GM19395 (cell line): ENCODE results near the gene PIAS4.

Source experiments
- ATAC-seq: cut with Tn5 transposase; IDR thresholded peaks from one replicate; pipeline ENCODE4 v1.9.1; 2021; ENCODE audit warnings: mild to moderate bottlenecking, moderate library complexity; ENCODE audit not compliant: unreplicated experiment

PIAS4 gene

DNA sequence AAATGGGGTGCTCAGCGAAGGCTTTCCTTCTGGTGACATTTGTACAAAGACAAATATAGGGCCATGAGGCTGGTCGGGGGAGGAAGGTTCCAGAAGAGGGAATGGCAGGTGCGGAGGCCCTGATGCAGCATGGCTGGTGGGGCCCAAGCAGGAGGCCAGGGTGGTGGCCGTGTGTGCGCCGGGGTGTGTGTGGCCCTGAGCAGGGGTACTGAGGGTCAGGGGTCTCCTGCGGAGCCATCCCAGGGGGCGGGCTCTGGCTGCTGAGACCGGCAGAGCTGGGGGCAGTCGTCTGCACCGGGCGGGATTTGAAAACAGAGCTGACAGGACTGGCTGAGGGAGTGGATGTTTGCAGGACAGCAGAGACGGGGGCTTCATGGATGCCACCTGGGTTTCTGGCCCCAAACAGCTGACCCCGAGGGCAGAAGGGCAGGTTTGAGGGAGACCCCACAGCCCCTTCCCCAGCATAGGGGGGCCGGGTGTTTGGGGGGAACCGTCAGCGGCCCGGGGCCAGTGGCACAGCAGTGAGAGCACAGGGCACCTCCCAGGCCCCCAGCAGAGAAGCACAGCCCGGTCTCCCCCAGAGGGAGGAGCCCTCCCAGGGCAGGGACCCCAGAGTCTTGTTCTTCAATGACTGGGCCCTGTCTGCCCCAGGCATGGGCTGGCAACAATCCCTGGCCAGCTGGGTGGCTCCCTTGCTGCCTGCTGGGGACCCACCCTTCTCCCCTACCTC is 11.4 kb downstream of the PIAS4 start:
- no peak for ATAC-seq

GRCh38 chr19:4019578-4019977 is 12.0 kb downstream of the PIAS4 start:
- ATAC-seq = no peak

DNA sequence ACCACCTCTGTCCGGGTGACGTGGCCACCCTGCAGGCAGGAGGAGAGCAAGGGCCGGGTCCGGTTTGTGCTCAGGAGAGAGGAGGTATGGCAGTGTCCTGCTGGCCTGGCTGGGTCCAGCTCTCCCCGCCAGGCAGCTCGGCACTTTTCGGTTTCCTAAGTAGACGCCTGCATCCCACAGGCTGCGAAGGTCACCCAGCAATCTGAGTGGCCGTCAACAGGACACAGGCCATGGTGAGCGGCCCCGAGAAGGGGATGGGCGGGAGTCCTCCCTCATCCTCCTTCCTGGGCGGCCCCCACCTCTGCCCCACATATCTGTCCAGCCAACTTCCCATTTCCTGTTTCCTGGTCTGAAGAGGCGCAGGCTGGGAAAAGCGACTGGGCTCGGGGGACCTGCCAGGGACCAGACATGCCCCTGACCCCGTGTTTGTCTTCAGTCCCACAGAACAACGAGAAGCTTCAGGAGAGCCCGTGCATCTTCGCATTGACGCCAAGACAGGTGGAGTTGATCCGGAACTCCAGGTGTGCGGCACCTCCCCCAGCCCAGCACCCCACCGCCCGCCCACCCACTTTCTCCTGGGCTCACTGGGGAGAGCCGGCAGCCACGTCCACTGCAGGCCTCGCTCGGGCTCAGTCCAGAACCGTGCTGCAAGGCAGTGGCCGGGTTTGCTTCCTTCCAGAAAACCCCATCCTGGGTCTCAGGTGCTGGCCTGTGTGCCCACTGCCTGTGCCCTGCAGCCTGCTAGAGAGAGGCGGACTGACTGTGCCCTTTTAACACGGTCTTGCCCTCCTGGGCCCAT is 16.3 kb downstream of the PIAS4 start:
- no peak for ATAC-seq

- no peak for ATAC-seq
Measured at GRCh38 chr19:4025317-4025716, 17.8 kb downstream of the PIAS4 start.

DNA sequence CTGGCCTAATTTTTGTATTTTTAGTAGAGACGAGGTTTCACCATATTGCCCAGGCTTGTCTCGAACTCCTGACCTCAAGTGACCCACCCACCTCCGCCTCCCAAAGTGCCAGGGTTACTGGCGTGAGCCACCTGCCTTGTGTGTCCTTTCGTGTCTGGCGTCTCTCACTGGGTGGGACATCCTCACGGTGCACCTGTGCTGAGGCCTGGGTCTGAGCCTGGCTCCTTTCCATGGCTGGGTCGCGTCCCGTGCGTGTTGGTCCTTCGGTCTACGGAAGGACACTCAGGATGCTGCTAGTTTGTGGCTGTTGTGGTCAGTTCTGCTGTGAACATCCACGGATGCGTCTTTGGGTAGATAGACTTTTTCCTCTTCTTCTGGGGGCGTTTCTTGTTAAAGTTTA is 19.6 kb downstream of the PIAS4 start:
- no peak for ATAC-seq

- no peak for ATAC-seq
Measured at GRCh38 chr19:4028334-4029246, 21.1 kb downstream of the PIAS4 start.

DNA sequence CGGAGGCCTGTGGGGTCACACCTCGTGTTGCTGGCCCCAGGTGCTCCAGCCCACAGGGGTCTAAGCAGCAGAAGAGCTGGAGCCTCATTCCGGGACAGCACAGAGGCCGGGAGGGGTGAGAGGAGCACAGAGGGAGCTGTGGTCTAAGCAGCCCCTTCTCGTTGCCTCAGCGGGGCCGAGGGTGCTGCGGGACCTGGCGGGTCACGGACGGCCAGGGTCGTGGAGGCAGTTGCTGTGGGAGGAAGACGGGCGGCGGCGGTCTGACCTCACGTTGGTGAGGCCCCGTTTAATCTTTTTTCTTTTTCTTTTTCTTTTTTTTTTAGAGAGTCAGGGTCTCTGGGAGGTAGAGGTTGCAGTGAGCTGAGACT is 21.7 kb downstream of the PIAS4 start:
- ATAC-seq = no peak

DNA sequence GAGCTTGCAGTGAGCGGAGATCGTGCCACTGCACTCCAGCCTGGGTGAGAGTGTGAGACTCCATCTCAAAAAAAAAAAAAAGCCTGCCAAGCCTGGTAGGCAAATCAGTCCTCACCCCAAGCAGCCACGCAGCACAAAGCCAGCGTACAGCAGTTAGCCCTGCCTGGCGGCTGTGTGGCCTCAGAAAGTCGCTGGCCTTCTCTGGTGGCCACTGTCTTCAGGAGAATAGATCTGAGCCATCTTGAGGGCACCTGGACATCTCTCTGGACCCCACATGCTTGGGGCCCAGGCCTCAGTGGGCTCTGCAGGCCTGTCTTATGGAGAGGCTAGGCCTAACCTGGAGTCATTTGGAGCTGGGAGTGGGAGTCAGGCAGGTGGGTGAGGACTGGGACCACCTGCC is 23.0 kb downstream of the PIAS4 start:
- ATAC-seq = no peak

- no peak for ATAC-seq
Measured at GRCh38 chr19:4030981-4031380, 23.4 kb downstream of the PIAS4 start.

- no peak for ATAC-seq
Measured at GRCh38 chr19:4031420-4031819, 23.9 kb downstream of the PIAS4 start.

DNA sequence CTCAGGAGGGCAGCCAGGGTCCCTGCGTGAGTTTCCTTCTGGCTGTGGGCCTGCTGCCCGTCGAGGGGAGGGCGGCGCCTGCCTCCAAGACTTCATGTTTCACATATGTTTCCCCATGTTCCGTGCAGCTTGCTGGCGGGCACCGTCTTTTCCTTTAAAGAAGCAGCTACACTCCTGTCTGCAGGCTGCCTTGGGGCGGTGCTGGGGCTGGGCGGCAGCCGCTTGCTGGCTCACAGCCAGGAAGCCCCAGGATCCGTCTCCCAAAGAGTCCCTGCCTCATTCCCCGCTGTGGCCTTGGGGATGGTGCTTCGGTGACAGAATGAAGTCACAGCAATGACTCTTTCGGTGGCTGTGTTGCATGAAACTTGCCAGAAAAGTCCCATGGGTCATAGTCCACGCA is 24.9 kb downstream of the PIAS4 start:
- ATAC-seq = no peak

- ATAC-seq = no peak
Measured at GRCh38 chr19:4033028-4033956, 25.8 kb downstream of the PIAS4 start.

GRCh38 chr19:4034048-4035017 is 26.8 kb downstream of the PIAS4 start:
- ATAC-seq = no peak

DNA sequence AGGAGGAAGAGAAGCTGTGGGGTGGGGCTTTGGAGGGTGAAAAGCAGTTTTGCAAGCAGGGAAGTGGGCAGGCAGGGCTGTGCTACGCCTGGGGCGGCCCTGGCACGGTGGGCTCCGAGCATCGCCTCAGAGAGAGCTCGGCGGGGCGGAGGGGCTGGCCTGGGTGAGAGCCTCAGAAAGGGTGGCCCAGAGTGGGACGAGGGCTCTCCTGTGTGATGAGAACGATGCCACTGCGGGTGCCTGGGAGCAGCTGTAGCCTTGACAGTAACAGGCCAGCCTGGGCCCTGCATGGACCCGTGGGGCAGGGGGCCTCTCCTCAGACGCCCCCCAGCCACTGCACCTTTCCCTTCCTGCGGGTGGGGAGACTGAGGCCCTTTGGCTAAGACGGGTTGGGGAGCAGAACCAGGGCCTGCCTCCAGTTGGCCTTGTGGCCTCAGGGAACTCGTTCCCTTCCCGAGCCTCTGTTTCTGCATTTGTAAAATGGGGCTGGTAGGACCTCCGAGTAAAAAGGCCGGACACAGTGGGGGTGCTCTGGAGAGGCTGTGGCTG is 27.6 kb downstream of the PIAS4 start:
- ATAC-seq = no peak

DNA sequence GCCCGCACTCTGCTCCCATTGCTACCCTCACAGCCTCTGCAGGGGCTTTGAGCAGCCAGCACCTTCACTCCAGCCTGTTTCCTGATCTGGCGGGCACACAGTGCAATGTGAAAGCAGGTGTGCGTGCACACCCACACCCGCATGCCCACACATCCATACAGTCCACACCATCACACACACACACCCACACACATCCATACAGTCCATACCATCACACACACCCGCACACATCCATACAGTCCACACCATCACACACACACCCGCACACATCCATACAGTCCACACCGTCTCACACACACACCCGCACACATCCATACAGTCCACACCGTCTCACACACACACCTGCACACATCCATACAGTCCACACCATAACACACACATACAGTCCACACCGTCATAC is 28.0 kb downstream of the PIAS4 start:
- no peak for ATAC-seq

DNA sequence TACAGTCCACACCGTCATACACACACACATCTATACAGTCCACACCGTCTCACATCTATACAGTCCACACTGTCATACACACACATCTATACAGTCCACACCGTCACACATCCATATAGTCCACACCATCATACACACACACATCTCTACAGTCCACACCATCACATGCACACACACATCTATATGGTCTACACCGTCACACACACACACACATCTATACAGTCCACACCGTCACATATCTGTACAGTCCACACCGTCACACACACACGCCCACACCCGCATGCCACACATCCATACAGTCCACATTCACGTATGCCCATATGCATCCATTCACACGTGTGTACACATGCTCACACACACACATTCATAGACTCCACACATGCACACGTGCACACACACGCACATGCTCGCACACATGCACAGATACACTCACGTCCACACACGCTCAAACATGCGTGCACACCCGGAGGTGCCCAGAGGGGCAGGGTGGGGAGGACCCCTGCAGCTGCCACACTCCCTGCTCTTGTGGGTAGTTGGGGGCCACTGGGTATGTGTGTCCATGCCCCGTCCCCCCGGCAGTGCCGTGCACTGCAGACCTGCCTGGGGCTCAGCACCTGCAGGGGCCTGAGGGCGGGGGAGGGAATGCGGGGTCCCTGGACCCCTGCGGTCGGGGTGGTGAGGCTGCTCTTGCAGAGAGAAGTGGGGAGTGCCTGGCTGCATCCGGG is 29.2 kb downstream of the PIAS4 start:
- ATAC-seq = no peak

- no peak for ATAC-seq
Measured at GRCh38 chr19:4037301-4037949, 29.9 kb downstream of the PIAS4 start.

DNA sequence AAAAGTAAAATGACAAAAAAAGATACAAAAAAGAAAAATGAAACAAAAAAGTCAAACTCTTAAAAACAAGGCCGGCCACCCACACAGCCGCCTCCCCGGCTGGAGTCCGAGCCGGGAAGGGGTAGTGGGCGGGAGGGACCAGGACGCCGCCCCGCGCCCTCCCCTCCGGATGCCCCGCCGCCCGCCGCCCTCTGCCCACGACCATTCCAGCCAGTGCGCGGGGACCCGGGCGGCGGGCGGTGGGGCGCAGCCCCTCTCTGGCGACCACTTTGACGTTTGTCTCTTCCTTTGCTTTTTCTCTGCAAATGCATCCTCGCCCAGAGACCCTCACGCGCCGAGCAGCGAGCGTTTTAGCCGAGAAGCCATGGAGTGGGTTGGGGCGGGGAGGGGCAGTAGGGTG is 30.5 kb downstream of the PIAS4 start:
- ATAC-seq = no peak
